Activated CD8-positive, alpha-beta memory T cell treated with anti-CD3 and anti-CD28 coated beads, Interleukin-2, amount 50 U/mL, for 1 hour (primary cell): Measurements from ENCODE around the gene TAF4.

Experiments
- DNase-seq: peaks from one replicate; pipeline ENCODE4 v3.0.0-alpha.2; 2020; ENCODE audit errors: extremely low read depth

TAF4 gene

DNA sequence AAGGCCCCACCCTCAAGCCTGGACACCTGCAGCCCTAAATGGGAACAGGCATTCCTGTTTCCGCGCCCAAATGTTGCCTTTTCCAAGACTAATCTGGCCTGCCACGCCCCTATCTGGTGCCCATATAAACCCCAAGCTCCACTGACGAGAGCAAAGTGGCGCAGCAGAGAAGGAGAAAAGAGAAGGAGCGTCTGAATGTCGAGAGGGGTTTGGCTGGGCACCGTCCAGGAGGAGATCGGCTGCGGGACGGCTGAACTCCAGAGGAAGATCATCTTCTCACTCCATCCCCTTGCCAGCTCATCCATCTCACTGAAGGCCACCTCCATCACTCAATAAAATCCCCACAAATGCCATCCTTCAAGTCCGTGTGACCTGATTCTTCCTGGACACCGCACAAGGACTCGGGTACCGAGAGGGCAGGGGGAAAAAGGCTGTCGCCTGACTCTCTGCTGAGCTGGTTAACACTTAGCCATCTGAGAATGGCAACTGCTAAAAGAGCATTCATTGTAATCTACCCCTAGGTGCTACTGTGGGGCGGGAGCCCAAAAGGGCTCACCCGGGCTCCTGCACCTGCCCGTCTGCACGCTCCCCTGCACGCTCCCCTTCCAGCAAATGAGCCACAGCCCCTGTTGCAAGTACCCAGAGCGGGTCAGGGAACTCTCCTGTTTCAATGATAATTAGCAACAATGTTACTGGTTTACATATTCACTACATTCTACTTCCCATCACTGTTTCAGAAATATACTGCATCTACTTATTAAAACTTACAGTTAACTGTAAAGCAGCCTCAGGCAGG is 23.5 kb downstream of the TAF4 start:
- no peak for DNase-seq

DNA sequence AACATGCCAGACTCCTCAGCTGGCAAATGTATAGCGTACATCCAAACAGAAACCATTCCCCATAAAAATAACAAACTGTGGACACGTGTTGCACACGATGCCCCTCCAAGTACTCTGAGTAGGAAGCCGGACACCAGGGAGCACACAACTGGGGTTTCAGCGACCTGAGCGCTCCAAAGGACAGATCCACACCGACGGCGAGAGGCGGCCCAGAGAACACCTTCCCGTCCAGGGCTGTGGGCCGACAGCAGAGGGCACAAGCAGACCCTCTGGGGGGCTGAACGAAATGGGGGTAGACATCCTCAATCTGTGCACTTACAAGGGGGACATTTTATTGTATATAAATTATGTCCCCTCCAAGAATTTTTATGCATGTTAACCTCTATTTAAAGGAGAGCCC is 24.7 kb downstream of the TAF4 start:
- no peak for DNase-seq

DNA sequence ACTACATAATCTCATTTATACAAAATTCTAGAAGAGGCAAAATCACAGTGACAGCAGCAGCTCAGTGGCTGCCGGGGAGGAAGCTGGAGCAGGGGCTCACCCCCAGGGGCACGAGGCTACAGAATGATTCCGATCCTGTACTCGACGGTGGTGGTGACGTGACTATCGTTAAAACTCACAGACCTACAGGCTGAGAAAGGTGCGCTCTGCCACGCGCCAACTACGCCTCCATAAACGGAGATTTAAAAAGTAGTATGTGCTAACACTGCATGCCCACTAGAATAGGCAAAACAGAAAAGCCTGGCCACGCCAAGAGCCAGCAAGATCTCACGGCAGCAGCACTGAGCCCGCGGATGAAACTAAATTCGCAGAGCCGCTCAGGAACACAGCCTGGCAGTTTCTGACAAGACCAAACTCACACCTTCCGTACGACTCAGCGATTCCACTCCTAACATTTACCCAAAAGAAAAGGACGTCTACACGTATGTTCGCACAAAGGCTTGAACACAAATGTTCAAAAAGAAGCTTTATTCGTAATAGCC is 25.2 kb downstream of the TAF4 start:
- DNase-seq: no peak

DNA sequence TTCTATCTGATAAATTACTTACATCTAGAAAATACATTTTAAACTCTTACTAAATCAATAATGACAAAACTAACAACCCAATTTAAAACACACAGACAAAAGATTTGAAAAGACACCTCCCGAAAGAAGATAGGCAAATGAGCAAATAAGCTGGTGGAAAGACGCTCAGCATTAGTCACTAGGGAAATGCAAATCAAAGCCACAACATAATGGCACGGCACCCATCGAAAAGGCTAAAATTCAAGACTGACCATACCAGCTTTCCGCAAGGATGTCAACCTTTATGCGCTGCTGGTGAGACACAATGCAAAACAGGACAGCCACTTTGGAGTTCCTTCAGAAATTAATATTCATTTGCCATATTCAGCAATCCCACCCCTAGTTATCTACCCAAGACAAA is 25.9 kb downstream of the TAF4 start:
- no peak for DNase-seq

DNA sequence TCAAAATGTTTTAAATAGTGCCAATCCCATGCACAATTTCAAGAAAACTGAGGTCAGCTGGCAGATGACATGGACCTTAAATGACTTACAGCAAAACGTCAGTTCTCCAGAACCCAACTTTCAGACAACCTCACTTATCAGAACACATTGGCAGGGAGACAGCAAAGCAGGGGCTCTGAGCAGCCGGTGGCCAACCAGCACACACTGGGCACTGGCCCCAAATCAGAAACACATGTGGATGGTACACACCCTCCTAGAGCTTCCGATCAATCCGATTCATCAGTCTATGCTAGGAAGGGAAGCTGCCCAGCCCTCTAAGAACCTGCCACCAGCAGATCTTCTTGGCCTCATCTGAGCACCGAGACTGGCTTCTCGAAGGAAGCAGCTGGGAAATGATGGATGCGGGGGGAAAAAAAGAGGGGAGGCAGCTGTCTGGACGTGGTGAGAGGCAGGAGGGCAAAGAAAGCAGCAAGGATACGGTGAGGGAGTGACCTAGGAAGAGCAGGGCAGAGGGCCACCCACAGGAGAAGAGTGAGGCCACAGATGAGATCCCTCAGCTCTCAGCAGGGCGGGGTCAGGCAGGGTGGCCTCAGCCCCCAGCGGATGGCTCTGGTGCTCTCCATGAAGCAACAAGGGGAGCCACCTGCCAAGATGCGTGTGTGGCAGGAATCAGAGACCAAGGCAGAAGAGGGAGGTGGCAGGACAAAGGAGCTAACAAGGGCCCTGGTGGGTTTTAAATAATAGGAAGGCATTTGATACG is 32.9 kb downstream of the TAF4 start:
- no peak for DNase-seq

DNA sequence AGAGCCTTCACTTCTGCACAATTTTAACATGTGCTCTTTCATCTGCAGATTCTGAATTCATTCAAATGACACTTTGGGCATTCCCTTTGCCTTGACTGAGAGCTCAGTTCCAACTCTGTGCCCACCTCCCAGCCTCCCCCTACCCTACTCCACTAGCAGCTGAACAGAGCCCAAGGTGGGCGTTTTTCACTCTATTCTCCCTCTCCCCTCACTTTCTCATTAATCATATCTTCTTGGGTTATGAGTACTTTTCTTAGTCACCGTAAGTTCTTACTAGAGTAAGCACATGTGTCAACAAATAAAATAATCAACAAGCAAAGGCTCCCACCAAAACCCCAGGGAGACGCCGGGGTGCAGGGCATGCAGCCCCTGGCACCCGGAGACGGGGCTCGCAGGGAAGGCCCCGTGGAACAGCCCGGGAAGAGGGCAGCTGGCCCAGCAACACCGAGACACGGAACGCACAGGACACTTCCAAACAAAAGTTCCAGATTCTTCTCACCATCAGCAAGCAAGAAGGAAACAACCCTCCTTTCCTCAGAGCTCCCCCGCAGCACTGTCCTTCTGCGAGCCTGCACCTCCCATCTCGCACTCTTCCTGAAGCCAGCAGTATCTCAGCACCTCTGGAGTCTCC is 34.1 kb downstream of the TAF4 start:
- no peak for DNase-seq

DNA sequence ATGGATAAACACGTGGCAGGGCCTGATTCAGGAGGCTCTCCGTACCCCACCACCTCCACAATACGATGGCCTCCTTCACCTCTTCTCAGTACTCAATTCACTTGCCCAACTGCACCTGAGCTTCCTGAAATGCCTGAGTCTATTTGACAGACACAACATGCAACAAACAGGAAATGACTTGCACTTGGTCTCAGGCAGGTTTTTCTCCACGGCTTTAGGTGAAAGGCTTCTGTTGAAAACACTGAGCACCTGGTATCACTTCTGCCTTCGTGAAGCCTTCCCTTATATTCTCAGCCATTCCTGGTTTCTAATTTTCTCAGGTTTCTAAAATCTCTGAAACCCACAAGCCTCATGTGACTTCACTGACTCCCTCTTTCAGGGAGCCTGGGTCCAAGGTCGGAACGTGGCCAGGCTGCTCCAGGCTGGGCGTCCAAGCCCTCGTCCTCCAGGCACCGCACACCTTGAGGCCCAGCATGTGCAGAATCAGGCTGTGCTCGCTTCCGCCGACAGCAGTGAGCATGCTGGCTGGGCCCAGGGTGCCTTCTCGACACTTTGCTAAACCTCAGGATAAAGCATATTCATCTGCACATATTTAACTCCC is 34.7 kb downstream of the TAF4 start:
- no peak for DNase-seq

DNA sequence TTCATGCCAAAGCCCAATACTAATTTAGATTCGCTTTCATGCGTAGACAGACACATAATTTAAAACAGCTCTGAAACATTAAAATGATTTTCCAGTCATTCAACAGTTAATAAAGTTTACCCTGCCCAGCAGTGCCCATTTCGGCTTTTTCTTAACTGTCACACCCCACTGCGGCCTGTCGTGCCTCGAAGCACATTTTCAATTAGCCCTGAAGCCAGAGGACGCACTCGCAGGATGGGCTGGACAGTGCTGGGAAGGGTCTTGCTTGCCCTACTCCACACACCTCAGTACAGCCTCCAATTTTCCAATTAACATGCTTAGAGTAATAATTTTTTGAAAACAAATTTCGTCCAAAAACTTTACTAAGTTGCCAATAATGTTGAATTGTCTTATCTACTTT is 35.3 kb downstream of the TAF4 start:
- no peak for DNase-seq

DNA sequence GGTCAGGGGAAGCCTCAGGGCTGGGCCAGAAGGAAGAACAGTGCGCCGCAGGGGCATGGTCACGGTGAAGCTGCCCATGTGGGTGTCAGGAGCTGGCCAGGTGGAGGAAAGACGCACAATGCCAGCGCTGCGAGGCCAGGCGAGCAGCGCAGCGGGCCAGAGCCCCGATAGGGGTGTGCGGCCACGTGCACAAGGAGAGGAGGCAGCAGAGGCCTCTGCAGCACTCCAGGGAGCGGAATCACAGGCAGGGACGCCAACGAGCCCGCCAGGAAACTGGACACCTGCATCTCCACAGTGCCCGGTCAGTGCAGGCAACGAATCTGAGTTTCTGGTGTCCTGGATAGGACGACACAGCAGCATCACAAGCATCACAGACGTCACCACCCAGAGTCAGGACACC is 35.7 kb downstream of the TAF4 start:
- DNase-seq: no peak

DNA sequence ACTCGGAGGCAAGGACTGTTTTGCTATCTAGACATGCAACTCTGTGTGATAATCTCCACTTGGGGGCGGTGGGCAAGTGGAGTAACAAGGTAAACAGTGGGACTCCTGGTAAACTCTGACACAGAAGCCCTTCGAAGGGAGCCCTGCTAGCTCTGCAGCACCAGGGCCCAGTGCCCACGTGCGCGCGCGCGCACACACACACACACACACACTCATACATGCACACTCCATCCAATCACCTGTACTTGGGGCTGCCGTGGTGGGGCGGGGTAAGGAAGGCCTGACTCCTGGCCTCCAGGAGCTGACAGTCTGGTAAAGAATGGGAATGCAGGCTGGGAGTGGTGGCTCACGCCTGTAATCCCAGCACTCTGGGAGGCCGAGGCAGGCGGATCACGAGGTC is 36.4 kb downstream of the TAF4 start:
- no peak for DNase-seq

DNA sequence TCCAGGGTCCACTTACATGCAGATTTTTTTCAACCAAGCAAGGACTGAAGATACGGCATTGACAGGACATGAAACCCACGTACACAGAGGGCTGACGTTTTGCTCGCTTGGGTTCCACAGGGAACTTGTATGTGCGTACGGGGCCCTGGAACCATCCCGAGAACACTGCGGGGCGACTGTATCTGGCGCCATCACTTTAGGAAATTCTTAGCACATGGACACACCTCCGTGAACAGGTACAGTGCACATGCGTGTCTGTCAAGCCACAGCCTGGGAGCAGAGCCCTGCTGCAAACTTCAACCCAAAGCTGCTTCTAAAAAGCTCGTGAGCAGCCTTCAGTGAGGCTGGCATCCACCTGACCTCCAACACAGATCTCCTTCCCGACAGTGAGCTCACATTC is 37.3 kb downstream of the TAF4 start:
- no peak for DNase-seq

DNA sequence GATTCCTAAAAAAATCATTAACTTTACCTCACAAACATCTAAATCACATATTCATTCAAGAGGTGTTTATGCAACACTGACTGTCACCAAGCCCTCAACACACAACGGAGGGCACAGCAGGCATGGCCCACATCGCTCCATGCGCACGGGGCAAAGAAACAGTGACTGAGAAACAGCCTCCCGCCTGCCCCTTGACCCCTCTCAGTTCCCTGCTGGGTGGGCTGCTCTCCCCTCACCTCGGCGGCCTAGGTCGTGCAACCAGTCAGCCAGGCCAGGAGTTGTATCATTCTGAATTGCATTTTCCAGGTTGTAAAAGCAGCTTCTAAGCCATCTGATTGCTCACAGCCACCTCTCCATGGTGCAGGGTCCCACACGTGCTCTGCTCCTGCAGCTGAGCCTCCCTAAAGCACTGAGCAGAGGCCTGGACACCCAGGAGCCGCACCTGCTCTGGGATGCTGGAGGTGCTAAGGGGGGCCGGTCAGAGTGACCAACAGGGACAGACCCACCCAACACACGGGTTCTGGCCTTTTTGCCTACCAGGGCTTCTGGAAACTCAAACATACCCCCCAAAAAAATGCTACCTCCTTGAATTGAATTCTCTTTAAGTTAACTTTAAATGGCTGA is 37.9 kb downstream of the TAF4 start:
- DNase-seq: no peak

DNA sequence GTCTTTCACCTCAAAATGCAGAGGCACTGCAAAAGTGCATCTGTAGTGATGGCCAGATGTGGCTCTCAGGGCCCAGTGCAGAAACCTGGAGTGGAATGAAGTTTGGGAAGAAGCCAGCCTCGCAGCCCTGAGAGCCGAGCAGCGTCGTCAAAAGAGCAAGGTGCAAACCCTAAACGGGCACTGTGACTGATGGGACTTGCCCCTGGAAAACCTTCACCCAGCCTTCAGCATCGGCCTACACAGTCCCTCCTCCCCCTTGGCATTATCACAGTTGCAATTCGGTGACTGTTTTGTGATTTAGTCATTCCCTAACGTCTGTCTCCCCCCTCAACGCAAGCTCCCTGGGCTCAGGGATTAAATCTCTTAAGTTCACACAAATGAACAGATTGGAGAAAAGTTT is 38.6 kb downstream of the TAF4 start:
- DNase-seq: no peak

DNA sequence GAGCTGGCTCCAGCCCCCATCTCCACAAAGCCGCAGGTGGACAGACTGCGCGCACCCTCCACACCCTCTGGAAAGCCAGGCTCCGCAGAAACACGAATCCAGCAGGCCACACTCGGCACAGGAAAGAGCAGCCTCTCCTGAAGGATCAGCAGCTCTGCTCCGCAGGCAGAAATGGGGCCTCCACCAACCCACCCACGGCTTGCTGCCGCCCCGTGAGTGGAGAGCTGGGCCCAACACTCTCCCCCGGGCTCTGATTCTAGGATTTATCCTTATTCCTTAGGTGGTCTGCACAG is 39.2 kb downstream of the TAF4 start:
- no peak for DNase-seq

DNA sequence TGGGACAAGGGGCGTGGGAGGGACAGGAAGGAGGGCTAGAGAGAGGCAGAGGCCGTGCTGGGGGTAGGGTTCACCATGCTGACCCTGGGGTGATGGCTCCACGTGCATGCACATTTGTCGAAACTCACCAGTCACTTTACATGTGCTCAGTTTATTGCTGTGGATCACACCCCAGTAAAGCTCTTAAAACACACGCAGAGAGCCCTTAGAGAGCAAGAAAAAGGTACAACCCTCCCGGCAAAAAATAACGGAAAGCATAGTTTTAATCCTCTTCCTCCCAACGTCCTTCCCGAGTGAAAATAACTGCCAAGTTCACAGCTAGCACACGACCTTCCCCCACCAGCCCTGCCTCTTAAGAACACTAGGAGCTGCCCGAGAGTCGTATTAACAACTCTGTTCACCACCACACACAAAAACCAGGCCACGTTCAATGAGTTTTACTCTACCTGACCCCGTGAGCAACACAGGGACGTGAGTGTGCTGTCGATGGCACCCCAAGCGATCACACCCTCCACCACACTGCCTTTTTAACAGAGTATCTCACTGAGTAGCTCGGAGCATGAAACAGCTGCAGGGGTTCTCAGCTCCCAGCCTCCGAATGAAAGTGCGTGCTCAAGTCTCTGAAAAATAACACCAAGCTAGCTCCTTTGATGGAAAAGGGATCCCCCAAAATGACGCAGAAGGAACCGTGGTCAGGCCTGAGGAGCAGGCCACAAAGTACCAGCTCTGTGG is 39.7 kb downstream of the TAF4 start:
- DNase-seq: peak; percentile 11

DNA sequence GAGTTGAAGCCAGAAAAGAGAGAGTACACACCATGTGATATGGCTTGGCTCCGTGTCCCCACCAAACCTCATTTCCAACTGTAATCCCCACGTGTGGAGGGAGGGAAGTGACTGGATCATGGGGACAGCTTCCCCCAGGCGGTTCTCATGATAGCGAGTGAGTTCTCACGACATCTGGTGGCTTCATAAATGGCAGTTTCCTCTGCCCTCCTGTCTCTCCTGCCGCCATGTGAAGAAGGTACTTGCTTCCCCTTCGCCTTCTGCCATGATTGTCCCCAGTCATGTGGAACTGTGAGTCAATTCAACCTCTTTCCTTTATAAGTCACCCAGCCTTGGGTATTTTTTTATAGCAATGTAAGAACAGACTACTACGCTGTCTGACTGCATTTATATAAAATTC is 40.3 kb downstream of the TAF4 start:
- DNase-seq: no peak

DNA sequence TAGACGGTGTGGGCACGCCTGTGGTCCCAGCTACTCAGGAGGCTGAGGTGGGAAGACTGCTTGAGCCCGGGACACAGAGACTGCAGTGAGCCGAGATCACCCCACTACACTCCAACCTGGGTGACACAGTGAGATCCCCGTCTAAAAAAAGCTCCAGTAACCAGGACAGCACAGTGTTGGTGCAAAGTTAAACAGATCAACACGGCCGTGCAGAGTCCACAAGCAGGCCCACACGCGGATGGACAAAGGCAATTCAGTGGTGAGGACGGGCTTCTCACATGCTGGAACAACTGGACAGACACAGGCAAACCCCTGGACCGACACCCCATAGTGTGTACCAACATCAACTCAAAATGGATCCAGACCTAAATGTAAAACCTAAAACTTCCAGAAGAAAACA is 41.7 kb downstream of the TAF4 start:
- DNase-seq: no peak

DNA sequence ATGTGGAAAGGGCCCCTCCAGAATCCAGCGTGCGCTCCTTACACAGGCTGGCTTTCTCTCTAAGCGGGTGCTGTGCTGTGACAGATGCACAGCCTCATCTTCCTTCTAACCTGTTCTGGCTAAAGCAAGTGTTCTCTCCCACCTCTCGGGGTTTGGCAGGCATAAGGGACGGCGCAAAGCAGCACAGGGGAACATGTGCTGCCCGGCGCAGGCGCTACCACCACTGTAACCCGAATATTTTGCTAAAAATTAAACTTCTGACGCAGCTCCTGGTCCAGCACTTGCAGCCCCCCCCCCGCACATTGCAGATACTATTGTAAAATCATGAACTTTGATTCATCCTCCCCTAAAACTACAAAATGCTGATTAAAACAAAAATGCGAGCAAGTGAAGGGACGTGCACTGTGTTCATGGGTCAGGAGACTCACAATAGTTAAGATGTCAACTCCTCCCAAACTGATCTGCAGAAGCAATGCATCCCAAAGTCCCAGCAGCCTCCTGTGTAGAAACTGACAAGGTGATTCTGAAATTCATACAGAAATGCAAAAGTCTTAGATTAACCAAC is 43.0 kb downstream of the TAF4 start:
- no peak for DNase-seq

DNA sequence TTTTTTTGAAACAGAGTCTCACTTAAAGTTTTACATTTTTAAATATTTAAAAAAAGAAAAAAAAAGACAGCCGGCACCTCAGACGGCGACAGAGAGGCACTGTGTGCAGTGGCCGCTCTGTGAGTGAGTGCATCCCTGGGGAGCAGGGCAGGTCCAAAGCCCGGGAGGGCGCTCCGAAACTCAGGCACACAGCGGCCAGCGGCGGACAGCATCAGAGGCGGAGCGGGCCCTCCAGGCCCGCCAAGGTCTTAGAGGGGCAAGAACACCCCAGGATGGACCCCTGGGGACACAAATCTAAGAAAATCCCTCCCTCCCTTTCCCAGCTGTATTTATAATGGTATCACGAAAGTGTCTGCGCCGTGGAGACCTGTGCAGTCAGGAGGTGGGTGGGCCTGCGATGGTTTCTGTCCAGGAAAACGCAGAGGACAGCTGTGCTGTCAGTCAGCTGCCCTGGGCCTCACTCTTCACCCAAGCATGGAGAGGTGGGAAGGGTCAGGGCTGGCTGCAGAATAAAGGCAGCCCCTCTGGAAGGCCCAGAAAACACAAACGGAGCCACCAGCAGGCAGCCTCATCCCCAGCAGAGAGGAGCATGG is 43.8 kb downstream of the TAF4 start:
- no peak for DNase-seq

DNA sequence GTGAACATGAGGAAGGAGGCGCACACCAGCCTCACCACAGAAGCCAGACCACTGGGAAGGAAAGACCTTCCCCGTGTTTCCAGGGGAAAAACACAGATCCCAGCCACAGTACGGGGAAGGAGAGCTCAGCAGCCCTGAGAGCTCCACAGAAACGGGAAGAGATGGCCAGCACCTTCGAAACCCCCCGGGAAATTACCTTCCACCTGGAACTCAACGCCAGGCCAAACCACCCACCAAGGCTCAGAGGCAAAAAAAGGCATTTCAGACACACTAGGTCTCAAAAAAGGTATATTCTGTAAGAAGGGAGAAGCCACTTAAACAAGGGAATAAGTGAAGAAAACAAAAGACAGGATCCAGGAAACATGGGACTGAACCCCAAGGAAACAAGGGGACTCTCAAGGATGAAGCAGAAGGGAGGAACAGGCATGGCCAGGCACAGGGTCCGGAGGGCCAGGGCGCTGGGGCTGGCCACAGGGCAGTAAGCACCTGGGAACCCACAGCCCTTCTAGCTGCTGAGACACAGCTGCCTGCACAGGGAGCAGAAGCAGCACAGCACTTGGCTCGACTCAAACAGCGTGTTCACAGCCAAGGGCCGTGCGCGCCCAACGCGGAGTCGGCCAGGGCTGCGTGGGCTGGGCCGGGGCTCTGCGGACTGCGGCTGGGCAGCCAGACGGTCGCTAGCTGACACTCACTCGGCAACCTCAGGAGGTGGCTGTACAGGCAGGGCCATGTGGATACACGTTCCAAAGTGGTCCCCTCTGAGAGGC is 44.6 kb downstream of the TAF4 start:
- DNase-seq: no peak
